Measurements from ENCODE around the gene VNN1.

- TF ChIP-seq, protein P1, sequence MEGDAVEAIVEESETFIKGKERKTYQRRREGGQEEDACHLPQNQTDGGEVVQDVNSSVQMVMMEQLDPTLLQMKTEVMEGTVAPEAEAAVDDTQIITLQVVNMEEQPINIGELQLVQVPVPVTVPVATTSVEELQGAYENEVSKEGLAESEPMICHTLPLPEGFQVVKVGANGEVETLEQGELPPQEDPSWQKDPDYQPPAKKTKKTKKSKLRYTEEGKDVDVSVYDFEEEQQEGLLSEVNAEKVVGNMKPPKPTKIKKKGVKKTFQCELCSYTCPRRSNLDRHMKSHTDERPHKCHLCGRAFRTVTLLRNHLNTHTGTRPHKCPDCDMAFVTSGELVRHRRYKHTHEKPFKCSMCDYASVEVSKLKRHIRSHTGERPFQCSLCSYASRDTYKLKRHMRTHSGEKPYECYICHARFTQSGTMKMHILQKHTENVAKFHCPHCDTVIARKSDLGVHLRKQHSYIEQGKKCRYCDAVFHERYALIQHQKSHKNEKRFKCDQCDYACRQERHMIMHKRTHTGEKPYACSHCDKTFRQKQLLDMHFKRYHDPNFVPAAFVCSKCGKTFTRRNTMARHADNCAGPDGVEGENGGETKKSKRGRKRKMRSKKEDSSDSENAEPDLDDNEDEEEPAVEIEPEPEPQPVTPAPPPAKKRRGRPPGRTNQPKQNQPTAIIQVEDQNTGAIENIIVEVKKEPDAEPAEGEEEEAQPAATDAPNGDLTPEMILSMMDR (conservative IDR thresholded peaks at IDR 0.05), result no peak
- TF ChIP-seq EZH2 (IDR thresholded peaks at IDR 0.05; ENCODE audit: low read depth), result no peak
Measured at GRCh38 chr6:132751306-132751705, 37.5 kb upstream of the VNN1 start.
